SKM-1 (cell line): Measurements from ENCODE around the gene GATAD2A.
A peak's percentile ranks its signal among the peaks of the same experiment; 100 is the strongest.
"Not testable (repeated sequence)": the region's sequence is repeated elsewhere in the genome, so short reads cannot be mapped to it uniquely, and the experiment has no call there.

Experiments
- DNase-seq: peaks from one replicate; lab custom pipeline; 2025; ENCODE audit not compliant: unreplicated experiment; lab: John Stamatoyannopoulos, UW

Gene GATAD2A

DNA sequence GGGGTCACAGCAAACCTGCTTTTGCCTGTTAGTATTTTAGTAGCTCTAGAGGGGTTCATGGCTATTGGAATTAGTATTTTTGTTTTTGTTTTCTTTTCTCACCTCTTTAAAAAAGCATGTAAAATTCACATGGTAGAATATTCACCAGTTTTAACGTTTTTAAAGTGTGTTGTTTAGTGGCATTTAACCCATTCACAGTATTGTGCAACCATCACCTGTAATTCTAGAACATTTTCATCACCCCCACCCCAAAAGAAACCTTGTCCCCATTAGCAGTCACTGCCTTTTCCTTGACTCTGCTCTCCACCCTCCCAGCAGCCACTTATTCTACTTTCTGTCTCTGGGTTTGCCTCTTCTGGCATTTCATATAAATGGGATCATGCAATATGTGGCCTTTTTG, 39.8 kb downstream of the GATAD2A start:
- DNase-seq: no peak

DNA sequence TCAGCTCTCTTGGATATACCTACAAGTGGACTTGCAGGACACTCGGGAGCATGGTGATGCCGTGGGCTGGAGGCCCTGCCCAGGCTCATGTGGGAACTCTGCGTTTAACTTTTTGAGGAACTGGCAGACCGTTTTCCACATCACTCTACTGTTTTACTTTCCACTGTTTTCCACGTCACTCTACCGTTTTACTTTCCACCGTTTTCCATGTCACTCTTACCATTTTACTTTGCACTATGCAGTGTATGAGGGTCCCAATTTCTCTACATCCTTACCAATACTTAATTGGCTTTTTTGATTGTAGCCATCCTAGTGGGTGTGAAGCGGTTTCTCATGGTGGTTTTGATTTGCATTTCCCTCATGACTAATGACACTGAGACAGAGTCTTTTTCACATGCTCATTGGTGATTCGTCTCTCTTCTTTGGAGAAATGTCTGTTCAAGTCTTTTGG, 40.5 kb downstream of the GATAD2A start:
- no peak for DNase-seq

DNA sequence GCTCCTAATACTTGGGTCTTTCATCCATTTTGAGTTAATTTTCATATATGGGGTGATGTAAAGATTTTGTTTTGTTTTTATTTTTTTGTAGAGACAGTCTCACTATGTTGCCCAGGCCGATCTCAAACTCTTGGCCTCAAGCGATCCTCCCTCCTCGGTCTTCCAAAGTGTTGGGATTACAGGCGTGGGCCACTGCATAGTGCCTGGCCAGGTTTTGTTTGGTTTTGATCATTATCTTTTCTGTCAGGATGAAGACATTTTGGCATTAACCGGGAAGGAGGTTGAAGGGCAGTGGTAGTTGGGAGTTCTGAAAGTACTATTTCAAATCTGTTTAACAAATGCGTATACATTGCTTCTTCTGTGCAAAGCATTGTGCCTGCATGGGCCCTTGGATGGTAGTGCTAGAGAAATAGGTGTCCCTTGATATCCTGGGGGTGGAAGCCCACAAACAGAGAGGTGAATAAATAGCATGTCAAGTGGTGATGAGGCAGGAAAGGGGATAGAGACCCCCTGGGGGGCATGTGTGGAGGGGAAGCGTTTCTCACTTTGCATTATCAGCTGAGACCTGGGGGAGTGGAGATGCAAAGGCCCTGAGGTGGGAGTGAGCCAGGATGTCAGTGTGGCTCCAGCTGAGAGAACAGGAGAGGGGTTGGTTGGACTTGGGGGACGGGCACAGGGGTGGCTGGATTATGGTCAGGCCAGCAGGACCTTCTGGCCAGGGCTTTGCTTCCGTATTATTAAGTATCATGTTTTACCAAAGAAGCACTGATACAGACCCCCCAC, 41.4 kb downstream of the GATAD2A start:
- DNase-seq: no peak

DNA sequence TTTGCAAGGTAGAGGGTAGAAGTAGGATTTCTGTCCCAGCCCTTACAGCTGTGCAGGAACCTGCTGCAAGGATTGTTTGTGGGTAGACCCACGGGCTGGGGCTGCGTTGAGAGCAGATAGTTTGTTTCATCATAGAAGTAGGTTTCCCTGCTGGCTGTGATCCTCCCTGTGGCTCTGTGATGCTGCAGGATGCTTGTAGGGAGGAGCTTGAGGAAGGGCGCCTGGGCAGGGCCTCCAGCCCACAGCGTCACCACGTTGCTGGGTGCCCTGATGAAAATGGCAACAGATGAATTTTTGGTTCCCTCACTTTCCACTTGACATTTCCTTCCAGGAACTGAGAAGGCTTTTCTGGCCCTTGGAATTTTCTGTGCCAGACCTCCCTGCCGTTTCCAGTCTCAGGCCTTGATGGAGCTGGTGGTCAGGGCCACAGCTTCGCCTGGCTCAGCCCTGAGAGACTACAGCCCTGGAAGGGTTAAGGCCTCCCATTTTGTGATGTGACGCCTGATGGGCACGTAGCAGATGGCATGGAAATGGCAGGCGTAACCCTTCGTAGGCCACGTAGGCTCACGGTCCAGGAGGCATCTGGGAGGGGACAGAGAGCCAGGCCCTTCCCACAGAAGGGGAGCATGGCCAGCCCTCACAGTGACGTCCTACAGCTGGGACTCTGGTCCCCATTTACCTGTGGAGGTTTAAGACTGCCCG, 42.2 kb downstream of the GATAD2A start:
- DNase-seq: no peak

DNA sequence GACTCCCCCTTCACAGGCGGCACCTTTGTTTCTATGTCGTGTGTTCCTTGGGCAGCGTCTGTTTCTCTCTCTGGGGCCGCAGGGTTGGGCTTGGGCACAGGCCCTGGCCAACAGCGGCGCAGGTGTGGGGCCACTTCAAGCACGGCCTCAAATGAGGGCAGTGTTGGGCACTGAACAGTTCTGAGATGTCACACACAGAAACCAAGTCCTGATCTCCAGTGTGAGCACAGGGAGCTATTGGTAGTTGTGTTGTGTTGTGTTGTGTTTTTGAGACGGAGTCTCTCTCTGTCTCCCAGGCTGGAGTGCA, 42.7 kb downstream of the GATAD2A start:
- DNase-seq: no peak

DNA sequence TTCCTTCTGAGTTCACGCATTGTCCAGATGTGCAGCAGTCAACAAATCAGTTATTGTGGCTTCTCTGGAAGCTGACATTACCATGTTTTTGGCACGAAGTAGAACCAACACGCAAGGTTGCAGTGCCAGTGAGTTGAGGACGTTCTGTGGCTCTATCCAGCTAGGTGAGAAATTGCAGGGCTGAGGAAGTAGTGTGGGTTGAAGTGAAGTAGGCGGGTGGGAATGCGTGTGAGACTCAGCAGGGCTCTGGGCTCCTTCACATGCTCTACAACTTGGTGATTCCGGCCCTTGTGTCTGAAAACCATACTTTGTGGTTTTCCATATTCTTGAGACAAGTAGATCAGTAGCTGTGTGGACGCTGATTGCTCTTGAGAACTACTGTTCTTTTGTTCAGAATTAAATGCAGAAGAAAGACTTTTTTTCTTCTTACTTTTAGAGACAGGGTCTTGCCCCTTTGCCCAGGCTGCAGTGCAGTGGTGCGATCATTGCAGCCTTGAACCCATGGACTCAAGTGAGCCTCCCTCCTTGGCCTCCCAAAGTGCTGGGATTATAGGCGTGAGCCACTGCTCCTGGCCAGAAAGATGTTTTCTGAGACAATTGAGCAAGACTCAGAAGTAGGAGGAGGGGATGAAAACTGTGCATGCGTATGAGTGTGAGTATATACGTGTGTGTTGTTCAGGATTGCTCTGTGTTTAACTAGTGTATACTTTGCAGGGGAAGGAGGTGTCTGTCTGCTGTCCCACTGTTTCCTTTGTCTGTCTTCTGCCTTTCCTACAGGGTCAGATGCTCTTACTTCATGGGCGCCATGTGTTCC, 46.2 kb downstream of the GATAD2A start:
- DNase-seq: no peak

DNA sequence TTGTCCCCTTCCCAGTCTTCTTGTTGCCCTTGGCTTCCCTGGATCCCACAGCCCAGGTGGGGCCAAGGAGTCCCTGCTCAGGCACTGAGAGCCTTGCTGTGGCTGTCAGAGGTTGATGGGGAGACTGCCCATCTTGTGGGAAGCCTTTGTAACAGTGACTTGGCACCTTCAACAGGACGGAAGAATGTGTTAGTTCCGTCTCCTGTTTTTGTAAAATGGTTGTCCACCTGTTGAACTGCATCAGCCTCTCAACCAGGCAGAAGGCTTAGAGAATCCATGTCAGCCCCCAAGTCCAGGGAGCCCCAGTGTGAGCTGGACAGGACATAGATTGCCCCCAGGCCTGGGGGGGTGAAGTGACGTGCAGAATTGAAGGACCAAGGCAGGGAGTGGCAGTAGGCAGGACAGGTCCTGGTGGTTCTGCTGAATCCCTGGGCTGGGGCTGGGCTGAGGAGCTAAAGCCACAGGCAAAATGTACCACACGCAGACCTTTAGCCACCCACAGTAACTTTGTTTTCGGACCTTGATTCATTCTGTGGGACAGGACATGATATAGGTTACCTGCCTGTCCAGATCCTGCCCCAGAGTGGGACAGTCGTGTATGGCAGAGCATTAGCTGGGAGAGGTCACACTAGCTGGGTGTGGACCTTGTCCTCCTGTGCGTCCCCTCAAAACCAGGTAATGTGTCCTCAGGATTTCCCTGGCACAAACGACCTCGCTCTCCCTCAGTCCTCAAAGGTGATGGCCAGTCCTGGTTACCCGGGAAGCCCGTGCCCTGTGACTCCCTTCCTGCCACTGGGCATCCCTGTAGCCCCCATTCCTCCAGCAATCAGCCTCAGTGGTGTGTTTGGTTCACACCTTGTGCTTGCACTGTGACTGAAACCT, 47.0 kb downstream of the GATAD2A start:
- DNase-seq: no peak

DNA sequence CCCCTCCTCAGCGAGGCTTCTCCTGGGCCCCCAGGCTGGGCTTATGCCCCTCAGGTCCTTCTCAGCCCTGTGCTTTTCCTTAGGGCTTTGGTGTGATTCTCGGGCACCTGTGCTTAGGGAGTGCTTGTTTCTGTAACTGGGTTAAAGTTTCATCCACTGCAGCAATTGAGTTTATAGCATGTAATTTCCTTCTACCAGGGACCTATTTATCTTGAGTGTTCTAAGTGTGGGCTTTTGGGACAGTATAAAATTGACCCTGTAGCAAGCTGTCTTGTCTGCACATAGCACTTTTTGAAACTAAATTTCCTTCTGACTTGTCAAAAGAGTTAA, 47.6 kb downstream of the GATAD2A start:
- DNase-seq: no peak

DNA sequence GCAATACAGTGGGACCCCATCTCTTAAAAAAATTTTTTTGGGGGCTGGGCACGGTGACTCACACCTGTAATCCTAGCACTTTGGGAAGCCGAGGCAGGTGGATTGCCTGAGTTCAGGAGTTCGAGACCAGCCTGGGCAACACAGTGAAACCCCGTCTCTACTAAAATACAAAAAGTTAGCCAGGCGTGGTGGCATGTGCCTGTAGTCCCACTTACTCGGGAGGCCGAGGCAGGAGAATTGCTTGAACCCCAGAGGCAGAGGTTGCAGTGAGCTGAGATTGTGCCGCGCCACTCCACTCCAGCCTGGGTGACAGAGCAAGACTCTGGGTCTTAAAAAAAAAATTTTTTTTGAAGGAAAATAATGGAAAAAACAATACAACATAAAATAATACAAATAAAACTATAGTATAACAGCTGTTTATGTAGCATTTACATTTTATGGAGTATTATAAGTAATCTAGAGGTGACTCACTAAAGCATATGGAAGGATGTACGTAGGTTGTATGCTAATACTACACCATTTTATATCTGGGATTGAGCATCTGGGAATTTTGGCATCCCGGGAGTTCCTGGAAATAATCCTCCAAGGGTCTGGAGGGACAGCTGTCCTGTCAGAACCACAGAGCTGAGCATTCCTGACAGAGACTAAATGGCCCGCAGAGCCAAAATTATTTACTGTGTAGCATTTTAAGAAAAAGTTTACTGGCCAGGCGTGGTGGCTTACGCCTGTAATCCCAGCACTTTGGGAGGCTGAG, 49.9 kb downstream of the GATAD2A start:
- DNase-seq: not testable (repeated sequence)

DNA sequence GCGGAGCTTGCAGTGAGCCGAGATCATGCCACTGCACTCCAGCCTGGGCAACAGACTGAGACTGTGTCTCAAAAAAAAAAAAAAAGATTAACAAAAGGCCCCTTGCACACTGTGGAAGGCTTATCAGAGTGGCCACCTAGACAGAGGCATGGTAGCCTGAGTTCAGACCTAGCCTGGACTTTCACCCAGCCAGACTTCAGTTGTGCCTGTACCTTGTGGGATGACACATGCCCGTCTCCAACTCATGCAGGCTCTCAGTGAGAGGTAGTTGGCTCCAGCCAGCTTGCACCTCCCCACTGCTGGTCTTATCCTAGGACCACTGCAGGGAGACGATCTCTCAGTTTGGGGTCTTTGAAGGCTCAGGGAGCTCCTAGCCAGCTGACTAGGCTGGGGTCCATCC, 52.2 kb downstream of the GATAD2A start:
- DNase-seq: no peak

DNA sequence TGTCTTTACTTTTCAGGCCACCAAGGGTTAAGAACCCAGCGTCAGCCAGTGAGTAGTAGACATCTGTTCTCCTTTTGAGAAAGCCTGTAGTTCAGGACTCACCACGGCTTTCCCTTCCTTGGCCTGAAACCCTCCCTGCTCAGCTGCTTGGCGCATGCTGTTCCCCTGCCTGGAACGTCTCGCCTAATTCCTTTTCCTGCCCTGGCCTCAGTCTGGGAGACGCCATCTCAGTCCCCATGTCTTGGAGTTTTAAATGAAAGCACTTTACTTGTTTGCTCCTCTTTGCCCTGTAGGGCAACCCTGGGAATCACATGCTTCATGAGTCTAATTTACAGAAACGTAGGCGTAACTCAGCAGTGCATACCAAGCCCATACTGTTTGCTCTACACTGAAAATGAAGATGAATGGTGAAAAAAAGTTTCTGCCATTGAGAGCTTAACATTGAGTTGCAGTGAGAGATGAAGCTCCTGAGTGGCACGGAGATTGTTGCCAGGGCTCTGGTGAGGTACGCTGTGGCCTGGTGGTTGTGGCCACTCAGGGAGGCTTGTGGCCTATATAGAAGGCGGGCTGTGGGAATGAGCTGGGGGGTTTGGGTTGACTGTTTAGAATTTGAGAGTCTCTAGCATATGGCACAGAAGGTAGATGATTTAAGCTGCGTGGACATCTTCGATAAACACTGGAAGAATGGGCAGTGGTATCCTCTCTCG, 52.8 kb downstream of the GATAD2A start:
- DNase-seq: no peak

DNA sequence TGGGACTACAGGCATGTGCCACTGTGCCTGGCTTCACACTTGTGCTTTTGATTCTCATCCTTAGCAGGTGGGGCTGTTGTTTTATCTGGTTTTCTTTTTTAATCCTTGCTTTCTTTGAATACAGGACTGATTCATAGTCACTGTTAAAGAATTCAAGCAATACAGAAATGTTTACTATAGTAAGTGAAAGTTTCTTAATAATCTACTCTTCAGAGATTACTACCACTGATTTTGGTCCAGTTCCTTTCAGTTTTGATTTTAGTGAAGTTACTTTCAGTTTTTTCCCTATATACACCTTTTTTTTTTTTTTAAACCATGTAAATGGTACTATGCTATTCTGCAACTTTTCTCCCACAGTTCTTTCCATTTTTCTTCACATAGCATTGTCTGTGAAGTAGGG, 53.6 kb downstream of the GATAD2A start:
- no peak for DNase-seq

DNA sequence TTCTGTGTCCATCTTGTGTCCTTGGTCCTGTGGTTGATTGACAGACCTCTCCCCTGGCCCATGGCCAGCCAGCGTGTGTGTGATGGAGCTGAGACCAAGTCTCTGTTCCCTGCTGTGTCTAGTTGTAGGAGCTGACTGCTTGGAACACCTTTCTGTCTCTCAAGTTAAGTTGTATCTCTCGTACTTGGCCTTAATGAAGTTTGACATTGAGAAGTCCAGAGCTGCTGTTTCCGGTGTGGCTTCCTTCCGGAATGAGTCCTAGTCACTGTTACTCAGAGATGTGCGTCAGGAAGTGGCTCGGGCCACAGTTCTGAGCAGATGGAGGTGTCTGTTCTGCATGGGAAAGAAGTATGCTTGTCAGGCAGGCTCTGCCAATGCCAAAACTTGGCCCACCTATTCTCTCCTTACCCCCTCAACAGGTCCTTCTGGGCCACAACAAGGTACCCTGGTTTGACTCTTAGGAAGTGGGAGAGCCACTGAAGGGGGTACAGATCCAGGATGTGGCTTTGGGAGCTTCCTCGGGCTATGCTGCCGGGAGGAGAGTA, 54.3 kb downstream of the GATAD2A start:
- peak; percentile 1 for DNase-seq

DNA sequence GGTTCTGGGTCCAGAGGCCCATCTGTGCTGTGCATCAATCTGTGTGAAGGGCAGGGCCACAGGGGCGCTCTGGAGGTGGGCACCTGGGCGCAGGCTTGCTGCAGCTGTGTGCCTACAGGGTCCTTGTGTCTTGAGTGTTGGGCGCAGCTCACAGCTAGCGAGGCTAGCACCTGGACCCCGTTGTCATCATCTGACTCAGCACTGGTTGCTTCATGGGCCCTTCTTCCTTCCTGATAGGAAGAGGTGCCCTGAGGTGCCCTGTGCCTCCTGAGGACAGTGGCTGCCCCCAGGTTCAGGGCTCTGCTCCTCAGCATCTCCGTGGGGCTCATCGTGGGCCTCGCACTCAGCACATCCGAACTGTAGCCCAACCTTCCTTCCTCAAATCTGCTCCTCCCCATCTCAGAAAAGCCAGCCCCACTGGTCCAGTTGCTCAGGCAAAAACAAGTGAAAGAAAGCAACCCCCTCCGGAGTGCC, 54.8 kb downstream of the GATAD2A start:
- DNase-seq: no peak

DNA sequence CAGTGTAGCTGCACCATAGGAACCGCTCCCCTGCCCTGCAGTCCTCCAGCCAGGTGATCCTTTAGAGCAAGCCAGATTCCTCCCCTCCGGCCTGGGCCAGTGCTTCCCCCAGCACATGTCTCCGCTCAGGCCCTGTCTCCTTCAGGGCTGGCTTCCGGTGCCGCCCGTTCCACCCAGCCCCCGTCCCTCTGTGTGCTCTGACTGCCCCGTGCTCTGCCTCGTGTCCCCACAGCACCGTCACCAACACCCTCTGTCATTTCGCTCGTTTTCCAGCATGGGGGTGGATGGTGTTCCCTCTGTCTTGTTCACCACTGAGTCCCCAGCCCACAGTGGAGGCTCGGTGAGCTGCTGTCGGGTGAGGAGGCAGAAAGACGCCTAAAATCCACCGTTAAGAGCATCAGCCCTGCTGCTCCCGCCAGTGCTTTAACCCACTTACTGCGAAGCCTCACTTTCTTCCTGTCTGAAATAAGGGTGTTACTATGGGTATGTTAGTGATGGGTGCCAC, 55.3 kb downstream of the GATAD2A start:
- no peak for DNase-seq

DNA sequence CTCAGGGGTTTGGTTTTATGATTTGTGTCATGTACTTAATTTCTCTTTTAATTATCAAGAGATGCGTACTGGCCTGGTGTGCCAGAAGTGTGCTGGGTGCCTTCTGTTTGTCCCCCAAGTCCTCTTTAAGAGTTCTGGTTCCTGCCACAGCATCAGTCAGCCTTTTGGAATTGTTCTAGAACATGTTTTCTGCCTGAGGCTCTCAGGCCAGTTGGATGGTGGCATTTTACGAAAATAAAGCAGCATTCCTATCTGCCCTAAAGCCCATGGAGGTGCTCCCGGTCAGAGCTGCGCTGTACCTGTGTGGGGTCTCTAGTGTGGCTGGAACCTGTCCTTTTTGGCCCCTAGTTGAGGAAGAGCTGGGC, 55.8 kb downstream of the GATAD2A start:
- DNase-seq: no peak

DNA sequence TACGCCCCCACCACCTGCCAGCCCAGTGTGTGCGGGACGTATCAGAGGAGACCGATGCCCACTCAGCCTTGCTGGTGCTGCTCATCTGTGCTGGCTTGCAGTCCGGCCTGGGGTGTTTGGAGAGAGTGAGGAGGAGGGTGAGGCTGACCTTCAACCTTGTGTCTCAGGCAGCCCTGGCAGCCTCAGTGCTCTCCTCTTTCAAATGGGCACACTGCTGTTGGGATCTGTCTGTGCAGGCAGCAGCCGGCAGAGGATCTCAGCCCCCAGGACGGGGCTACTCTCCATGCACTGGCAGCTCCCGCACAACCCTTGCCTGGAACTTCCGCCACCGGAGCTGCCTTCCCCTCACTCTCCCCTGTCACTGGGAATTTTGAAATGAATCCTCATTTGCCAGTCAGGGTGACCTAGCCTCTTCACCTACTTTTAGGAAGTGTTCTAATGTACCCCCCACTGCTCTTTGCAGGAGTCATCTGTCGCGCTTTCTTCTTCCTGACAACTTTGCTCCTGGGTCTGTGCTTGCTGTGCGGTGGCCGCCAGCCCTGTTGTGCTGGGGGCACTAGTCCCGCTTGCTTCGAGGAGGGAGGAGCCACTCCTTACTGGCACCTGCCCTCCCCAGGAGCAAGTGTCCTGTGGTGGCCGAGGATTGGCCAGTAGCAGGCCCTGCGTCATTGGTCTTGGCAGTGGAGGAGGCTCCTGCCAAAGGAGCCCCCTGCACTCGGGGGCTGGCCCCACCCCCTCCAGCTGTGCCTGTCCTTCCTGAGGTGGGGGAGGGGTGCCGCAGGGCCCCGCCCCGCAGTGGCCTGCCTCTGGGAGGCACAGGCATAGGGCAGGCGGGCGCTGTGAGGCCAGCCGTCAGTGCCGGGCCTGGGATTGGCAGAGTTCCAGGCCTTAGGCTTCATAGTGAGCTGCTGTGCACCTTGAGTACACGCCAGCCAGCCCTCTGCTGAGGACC, 56.5 kb downstream of the GATAD2A start:
- DNase-seq: no peak
